ENCODE measurements around the gene SLC5A2. TPM values are rescaled to one million over a fixed set of nuclear protein-coding genes. Genes with fewer than 3 reads are reported as not detected.

Gene SLC5A2
- total RNA-seq, 2 donors from 2014 or later: 0.85 TPM; not detected in 1

GRCh38 chr16:31531096-31531495 is 48.2 kb downstream of the SLC5A2 start:
- Histone ChIP-seq H3K27me3 (replicated peaks; ENCODE audit: insufficient read depth) (no peaks in the 10 kb centered on the region), H3K4me3 (no peak overlapping the region), H3K36me3 (no peaks in the 10 kb centered on the region), H3K4me1 (ENCODE audit: control insufficient read depth in 1 of 2, low read depth in 2 of 2) (peaks cover 0 to 5% of the 10 kb centered on the region in 2 donors), H3K27ac (no peak overlapping the region), H3K9me3 (no peaks in the 10 kb centered on the region)
- TF ChIP-seq, protein P1, sequence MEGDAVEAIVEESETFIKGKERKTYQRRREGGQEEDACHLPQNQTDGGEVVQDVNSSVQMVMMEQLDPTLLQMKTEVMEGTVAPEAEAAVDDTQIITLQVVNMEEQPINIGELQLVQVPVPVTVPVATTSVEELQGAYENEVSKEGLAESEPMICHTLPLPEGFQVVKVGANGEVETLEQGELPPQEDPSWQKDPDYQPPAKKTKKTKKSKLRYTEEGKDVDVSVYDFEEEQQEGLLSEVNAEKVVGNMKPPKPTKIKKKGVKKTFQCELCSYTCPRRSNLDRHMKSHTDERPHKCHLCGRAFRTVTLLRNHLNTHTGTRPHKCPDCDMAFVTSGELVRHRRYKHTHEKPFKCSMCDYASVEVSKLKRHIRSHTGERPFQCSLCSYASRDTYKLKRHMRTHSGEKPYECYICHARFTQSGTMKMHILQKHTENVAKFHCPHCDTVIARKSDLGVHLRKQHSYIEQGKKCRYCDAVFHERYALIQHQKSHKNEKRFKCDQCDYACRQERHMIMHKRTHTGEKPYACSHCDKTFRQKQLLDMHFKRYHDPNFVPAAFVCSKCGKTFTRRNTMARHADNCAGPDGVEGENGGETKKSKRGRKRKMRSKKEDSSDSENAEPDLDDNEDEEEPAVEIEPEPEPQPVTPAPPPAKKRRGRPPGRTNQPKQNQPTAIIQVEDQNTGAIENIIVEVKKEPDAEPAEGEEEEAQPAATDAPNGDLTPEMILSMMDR (IDR thresholded peaks at IDR 0.05): no peak
- ATAC-seq (ENCODE audit: insufficient number of reproducible peaks, low FRiP score, low read depth) (no peak), DNase-seq (ENCODE audit: low spot score) (no peak)

GRCh38 chr16:31532120-31532519 is 49.2 kb downstream of the SLC5A2 start:
- no peaks in the 10 kb centered on the region for H3K27me3 ChIP-seq (replicated peaks; ENCODE audit: insufficient read depth)
- no peak for DNase-seq (ENCODE audit: low spot score)
- no peaks in the 10 kb centered on the region for H3K36me3 ChIP-seq
- H3K4me3 ChIP-seq: no peak overlapping the region
- H3K4me1 ChIP-seq (ENCODE audit: control insufficient read depth in 1 of 2, low read depth in 2 of 2): peaks cover 0 to 5% of the 10 kb centered on the region in 2 donors
- no peak overlapping the region for H3K27ac ChIP-seq
- H3K9me3 ChIP-seq: no peaks in the 10 kb centered on the region
- TF ChIP-seq, protein P1 (IDR thresholded peaks at IDR 0.05): no peak
- no peak for ATAC-seq (ENCODE audit: insufficient number of reproducible peaks, low FRiP score, low read depth)

DNA sequence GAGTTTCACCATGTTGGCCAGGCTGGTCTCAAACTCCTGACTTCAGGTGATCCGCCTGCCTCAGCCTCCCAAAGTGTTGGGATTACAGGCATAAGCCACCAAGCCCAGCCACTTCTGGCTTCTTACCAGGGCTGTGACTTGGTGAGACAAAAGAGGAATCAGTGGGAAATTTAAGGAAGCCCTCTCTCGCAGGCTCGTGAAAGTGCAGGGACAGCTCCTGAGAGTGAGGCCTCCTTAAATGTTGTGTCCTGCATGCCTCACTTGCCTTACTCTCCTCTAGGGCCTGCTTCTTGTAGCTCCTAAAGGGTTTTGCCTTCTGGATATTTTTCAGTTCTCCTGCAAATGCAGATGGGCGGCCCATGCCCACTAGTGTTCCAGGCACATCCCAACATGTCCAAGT is 50.0 kb downstream of the SLC5A2 start:
- Histone ChIP-seq H3K27ac (no peak overlapping the region), H3K27me3 (replicated peaks; ENCODE audit: insufficient read depth) (no peaks in the 10 kb centered on the region), H3K36me3 (no peaks in the 10 kb centered on the region), H3K4me3 (no peak overlapping the region), H3K9me3 (no peaks in the 10 kb centered on the region), H3K4me1 (ENCODE audit: control insufficient read depth in 1 of 2, low read depth in 2 of 2) (peaks cover 4 to 11% of the 10 kb centered on the region in 2 donors)
- DNase-seq (ENCODE audit: low spot score) (no peak), ATAC-seq (ENCODE audit: insufficient number of reproducible peaks, low FRiP score, low read depth) (no peak)
- TF ChIP-seq, protein P1 (IDR thresholded peaks at IDR 0.05): no peak

GRCh38 chr16:31535737-31536136 is 52.8 kb downstream of the SLC5A2 start:
- no peak overlapping the region for H3K4me3 ChIP-seq
- H3K27ac ChIP-seq: no peak overlapping the region
- no peaks in the 10 kb centered on the region for H3K36me3 ChIP-seq
- H3K9me3 ChIP-seq: no peaks in the 10 kb centered on the region
- H3K27me3 ChIP-seq (replicated peaks; ENCODE audit: insufficient read depth): no peaks in the 10 kb centered on the region
- ATAC-seq (ENCODE audit: insufficient number of reproducible peaks, low FRiP score, low read depth) (no peak), DNase-seq (ENCODE audit: low spot score) (no peak)
- peaks cover 4 to 5% of the 10 kb centered on the region in 2 donors for H3K4me1 ChIP-seq (ENCODE audit: control insufficient read depth in 1 of 2, low read depth in 2 of 2)
- TF ChIP-seq, protein P1 (IDR thresholded peaks at IDR 0.05): no peak

GRCh38 chr16:31536804-31537361 is 54.0 kb downstream of the SLC5A2 start:
- Histone ChIP-seq H3K4me1 (ENCODE audit: control insufficient read depth in 1 of 2, low read depth in 2 of 2) (peaks cover 4 to 5% of the 10 kb centered on the region in 2 donors), H3K27me3 (replicated peaks; ENCODE audit: insufficient read depth) (no peaks in the 10 kb centered on the region), H3K4me3 (peak overlapping the region; percentile 51), H3K36me3 (no peaks in the 10 kb centered on the region), H3K9me3 (no peaks in the 10 kb centered on the region), H3K27ac (no peak overlapping the region)
- ATAC-seq (ENCODE audit: insufficient number of reproducible peaks, low FRiP score, low read depth) (no peak), DNase-seq (ENCODE audit: low spot score) (no peak)
- TF ChIP-seq, protein P1 (IDR thresholded peaks at IDR 0.05): no peak

Data from thoracic aorta (tissue), 2 donors.